ENCODE data around the gene GALNT5. TPM values are rescaled to one million over a fixed set of nuclear protein-coding genes. Genes with fewer than 3 reads are reported as not detected.

Gene GALNT5
- total RNA-seq, 2 experiments from 2014 or later = 0.04 TPM; not detected in 1

- Mint-ChIP-seq H3K9me3 (ENCODE audit: low read depth) (no peaks in the 10 kb centered on the region), H3K36me3 (ENCODE audit: low read depth) (peaks cover 3% of the 10 kb centered on the region), H3K27me3 (no peaks in the 10 kb centered on the region), H3K4me1 (peaks cover 57% of the 10 kb centered on the region), H3K4me3 (no peak overlapping the region), H3K27ac (no peak overlapping the region)
- ChIA-PET POLR2A (interaction anchor here (0.9 to 3.3 kb wide), 3 partner anchors 78 to 113 kb away, joined by 3 to 16 read pairs (median 4); no protein-coding TSS in a partner anchor), CTCF (interaction anchor here (0.8 to 12.4 kb wide), 39 partner anchors 9 to 550 kb away, joined by 3 to 189 read pairs (median 7); no protein-coding TSS in a partner anchor)
- DNase-seq (no peak), ATAC-seq (no peak)
- intact Hi-C loops (cut with DNase I, micrococcal nuclease) = loop anchor here (1.0 to 5.0 kb wide), 5 partner anchors 14 to 166 kb away; no protein-coding TSS in a partner anchor
These were observed 69.2 kb downstream of the GALNT5 start for GRCh38 chr2:157326698-157327097.

GRCh38 chr2:157327200-157327599, 69.7 kb downstream of the GALNT5 start:
- CTCF ChIA-PET = interaction anchor here (0.6 to 12.4 kb wide), 50 partner anchors 9 to 550 kb away, joined by 3 to 189 read pairs (median 6); partner anchors contain the start of gene ACVR1C

GRCh38 chr2:157327621-157328500, 70.4 kb downstream of the GALNT5 start:
- H3K27me3 Mint-ChIP-seq = no peaks in the 10 kb centered on the region
- intact Hi-C loops (cut with DNase I, micrococcal nuclease) = loop anchor here (1.0 to 5.0 kb wide), 5 partner anchors 15 to 165 kb away; no protein-coding TSS in a partner anchor
- peak overlapping the region; percentile 72 for H3K27ac Mint-ChIP-seq
- H3K4me3 Mint-ChIP-seq = peak overlapping the region; percentile 29
- peak; percentile 91 for ATAC-seq
- no peaks in the 10 kb centered on the region for H3K9me3 Mint-ChIP-seq (ENCODE audit: low read depth)
- DNase-seq = peak; percentile 95
- peaks cover 3% of the 10 kb centered on the region for H3K36me3 Mint-ChIP-seq (ENCODE audit: low read depth)
- ChIA-PET POLR2A (interaction anchor here (0.5 to 3.3 kb wide), 5 partner anchors 85 to 143 kb away, joined by 3 to 16 read pairs (median 4); no protein-coding TSS in a partner anchor), CTCF (interaction anchor here (0.6 to 12.4 kb wide), 53 partner anchors 9 to 549 kb away, joined by 3 to 189 read pairs (median 6); partner anchors contain the start of gene ACVR1C)
- H3K4me1 Mint-ChIP-seq = peaks cover 61% of the 10 kb centered on the region

More at GRCh38 chr2:157327200-157327599, 69.7 kb downstream of the GALNT5 start:
- POLR2A ChIA-PET = interaction anchor here (1.0 to 3.3 kb wide), 3 partner anchors 86 to 112 kb away, joined by 4 to 16 read pairs (median 6); no protein-coding TSS in a partner anchor
- ATAC-seq = peak; percentile 47
- Mint-ChIP-seq H3K27ac (peak overlapping the region; percentile 72), H3K4me3 (peak overlapping the region; percentile 29), H3K36me3 (ENCODE audit: low read depth) (peaks cover 3% of the 10 kb centered on the region), H3K4me1 (peaks cover 59% of the 10 kb centered on the region), H3K27me3 (no peaks in the 10 kb centered on the region), H3K9me3 (ENCODE audit: low read depth) (no peaks in the 10 kb centered on the region)
- DNase-seq = no peak
- intact Hi-C loops (cut with DNase I, micrococcal nuclease) = loop anchor here (1.0 to 5.0 kb wide), 5 partner anchors 14 to 166 kb away; no protein-coding TSS in a partner anchor

GRCh38 chr2:157329524-157329923, 72.0 kb downstream of the GALNT5 start:
- Mint-ChIP-seq H3K4me3 (no peak overlapping the region), H3K27ac (no peak overlapping the region), H3K27me3 (no peaks in the 10 kb centered on the region), H3K9me3 (ENCODE audit: low read depth) (no peaks in the 10 kb centered on the region), H3K4me1 (peaks cover 77% of the 10 kb centered on the region), H3K36me3 (ENCODE audit: low read depth) (no peaks in the 10 kb centered on the region)
- ChIA-PET CTCF (interaction anchor here (0.8 to 12.4 kb wide), 17 partner anchors 10 to 264 kb away, joined by 3 to 189 read pairs (median 4); no protein-coding TSS in a partner anchor), POLR2A (interaction anchor here (0.7 to 1.6 kb wide), 3 partner anchors 69 to 111 kb away, joined by 3 to 7 read pairs (median 4); no protein-coding TSS in a partner anchor)
- ATAC-seq (no peak), DNase-seq (no peak)
- intact Hi-C loops (cut with DNase I, micrococcal nuclease) = loop anchor here in 1 of 2 experiments (5.0 kb wide), 1 partner anchor 163 kb away; no protein-coding TSS in a partner anchor

- H3K36me3 Mint-ChIP-seq (ENCODE audit: low read depth) = no peaks in the 10 kb centered on the region
- H3K27ac Mint-ChIP-seq = peak overlapping the region; percentile 55
- ChIA-PET POLR2A (interaction anchor here (0.6 to 2.0 kb wide), 3 partner anchors 107 to 565 kb away, joined by 3 to 18 read pairs (median 5); no protein-coding TSS in a partner anchor), CTCF (interaction anchor here (0.8 to 12.4 kb wide), 15 partner anchors 13 to 159 kb away, joined by 3 to 189 read pairs (median 6); no protein-coding TSS in a partner anchor)
- DNase-seq = peak; percentile 18
- H3K27me3 Mint-ChIP-seq = no peaks in the 10 kb centered on the region
- intact Hi-C loops (cut with DNase I, micrococcal nuclease) = loop anchor here (2.0 to 5.0 kb wide), 5 partner anchors 79 to 564 kb away; partner anchors contain the start of gene ACVR1C (in 1 of the 2)
- no peaks in the 10 kb centered on the region for H3K9me3 Mint-ChIP-seq (ENCODE audit: low read depth)
- peak overlapping the region; percentile 26 for H3K4me3 Mint-ChIP-seq
- peaks cover 90% of the 10 kb centered on the region for H3K4me1 Mint-ChIP-seq
- peak; percentile 73 for ATAC-seq
These were observed 76.0 kb downstream of the GALNT5 start for GRCh38 chr2:157333304-157334047.

- ATAC-seq = no peak
- CTCF ChIA-PET = interaction anchor here (0.7 to 5.5 kb wide), 24 partner anchors 10 to 291 kb away, joined by 3 to 91 read pairs (median 6); partner anchors contain the start of gene ERMN
- no peaks in the 10 kb centered on the region for H3K9me3 Mint-ChIP-seq (ENCODE audit: low read depth)
- H3K4me3 Mint-ChIP-seq = peak overlapping the region; percentile 26
- peak overlapping the region; percentile 55 for H3K27ac Mint-ChIP-seq
- POLR2A ChIA-PET = interaction anchor here (0.7 to 2.0 kb wide), 4 partner anchors 35 to 106 kb away, joined by 3 to 18 read pairs (median 6); no protein-coding TSS in a partner anchor
- peaks cover 90% of the 10 kb centered on the region for H3K4me1 Mint-ChIP-seq
- DNase-seq = no peak
- intact Hi-C loops (cut with DNase I, micrococcal nuclease) = loop anchor here (5.0 kb wide), 3 partner anchors 143 to 563 kb away; partner anchors contain the start of gene ACVR1C (in 1 of the 2)
- no peaks in the 10 kb centered on the region for H3K27me3 Mint-ChIP-seq
- H3K36me3 Mint-ChIP-seq (ENCODE audit: low read depth) = no peaks in the 10 kb centered on the region
These were observed 76.8 kb downstream of the GALNT5 start for GRCh38 chr2:157334335-157334734.

- peak overlapping the region; percentile 55 for H3K27ac Mint-ChIP-seq
- intact Hi-C loops (cut with DNase I, micrococcal nuclease) = loop anchor here (5.0 kb wide), 4 partner anchors 32 to 563 kb away; partner anchors contain the start of gene ACVR1C (in 1 of the 2)
- DNase-seq (no peak), ATAC-seq (peak; percentile 13)
- no peaks in the 10 kb centered on the region for H3K36me3 Mint-ChIP-seq (ENCODE audit: low read depth)
- CTCF ChIA-PET = interaction anchor here (0.7 to 5.5 kb wide), 28 partner anchors 10 to 291 kb away, joined by 3 to 91 read pairs (median 5); partner anchors contain the start of genes ERMN and GALNT5
- H3K4me3 Mint-ChIP-seq = peak overlapping the region; percentile 26
- POLR2A ChIA-PET = interaction anchor here (0.7 to 2.0 kb wide), 4 partner anchors 35 to 105 kb away, joined by 3 to 18 read pairs (median 6); no protein-coding TSS in a partner anchor
- no peaks in the 10 kb centered on the region for H3K27me3 Mint-ChIP-seq
- no peaks in the 10 kb centered on the region for H3K9me3 Mint-ChIP-seq (ENCODE audit: low read depth)
- peaks cover 86% of the 10 kb centered on the region for H3K4me1 Mint-ChIP-seq
These were observed 77.3 kb downstream of the GALNT5 start for GRCh38 chr2:157334797-157335196.

- Mint-ChIP-seq H3K36me3 (ENCODE audit: low read depth) (peaks cover 6% of the 10 kb centered on the region), H3K27ac (no peak overlapping the region), H3K9me3 (ENCODE audit: low read depth) (peaks cover 6% of the 10 kb centered on the region), H3K4me1 (peaks cover 70% of the 10 kb centered on the region), H3K27me3 (no peaks in the 10 kb centered on the region), H3K4me3 (peak overlapping the region; percentile 37)
- ChIA-PET CTCF (interaction anchor here (0.6 to 5.5 kb wide), 46 partner anchors 11 to 853 kb away, joined by 3 to 91 read pairs (median 5); partner anchors contain the start of genes CYTIP, ERMN and GALNT5), POLR2A (no interaction called here)
- peak; percentile 60 for DNase-seq
- intact Hi-C loops (cut with DNase I, micrococcal nuclease) = loop anchor here in 1 of 2 experiments (5.0 kb wide), 1 partner anchor 34 kb away; no protein-coding TSS in a partner anchor
- ATAC-seq = no peak
These were observed 78.9 kb downstream of the GALNT5 start for GRCh38 chr2:157336137-157337010.

GRCh38 chr2:157337978-157338377, 80.5 kb downstream of the GALNT5 start:
- H3K36me3 Mint-ChIP-seq (ENCODE audit: low read depth) = peaks cover 21% of the 10 kb centered on the region
- H3K4me3 Mint-ChIP-seq = no peak overlapping the region
- H3K27me3 Mint-ChIP-seq = no peaks in the 10 kb centered on the region
- no peak overlapping the region for H3K27ac Mint-ChIP-seq
- POLR2A ChIA-PET = interaction anchor here (1.0 kb wide), 1 partner anchor 77 kb away, joined by 3 read pairs; no protein-coding TSS in a partner anchor
- ATAC-seq = peak; percentile 38
- CTCF ChIA-PET = interaction anchor here (0.9 to 5.5 kb wide), 9 partner anchors 9 to 172 kb away, joined by 3 to 91 read pairs (median 28); partner anchors contain the start of gene ERMN
- intact Hi-C loops (cut with DNase I, micrococcal nuclease) = loop anchor here in 1 of 2 experiments (5.0 kb wide), 1 partner anchor 36 kb away; no protein-coding TSS in a partner anchor
- H3K4me1 Mint-ChIP-seq = peaks cover 55% of the 10 kb centered on the region
- DNase-seq = peak; percentile 30
- peaks cover 21% of the 10 kb centered on the region for H3K9me3 Mint-ChIP-seq (ENCODE audit: low read depth)
